Common myeloid progenitor, CD34-positive (primary cell): ENCODE measurements around the gene FUZ.

Experiments used
- CTCF ChIA-PET: fragments of 350-600 bp; sonication (Branson Sonifier 250); formaldehyde crosslinking; loops from one replicate; lab custom pipeline; 2021; ENCODE audit warnings: antibody characterized with exemption; lab: Charles Lee
- POLR2A ChIA-PET: fragments of 350-600 bp; sonication (Branson Sonifier 250); formaldehyde crosslinking; loops from one replicate; lab custom pipeline; 2021; ENCODE audit warnings: antibody characterized with exemption; lab: Charles Lee
- DNase-seq, 3 donors: peaks; one replicate each; pipeline versions ENCODE4 v3.0.0 to v3.0.0-alpha.2; 2013
- H3K27ac ChIP-seq, 2 experiments: 1 replicate in 1 of 2; 2 replicates in 1 of 2; pipeline ENCODE4 v1.7.0; 2013; ENCODE audit warnings: inconsistent platforms in 2 of 2, low read length in 2 of 2, mild to moderate bottlenecking in 2 of 2, low read depth in 1 of 2, moderate library complexity in 1 of 2; ENCODE audit not compliant: severe bottlenecking in 2 of 2, insufficient read depth in 1 of 2, poor library complexity in 1 of 2
- H3K27me3 ChIP-seq, 5 experiments: replicated peaks in 2 of 5; 1 replicate in 3 of 5; 2 replicates in 2 of 5; pipeline versions ENCODE4 v1.6.1 to v1.7.0; 2013; ENCODE audit warnings: low read length in 4 of 5, mild to moderate bottlenecking in 2 of 5, moderate library complexity in 2 of 5, inconsistent platforms in 1 of 5; ENCODE audit not compliant: insufficient read depth in 5 of 5, control insufficient read depth in 4 of 5
- H3K36me3 ChIP-seq, 4 experiments: 1 replicate in 2 of 4; 2 replicates in 2 of 4; pipeline versions ENCODE4 v1.6.1 to v1.7.0; 2013; ENCODE audit warnings: low read length in 3 of 4, control low read depth in 1 of 4, mild to moderate bottlenecking in 1 of 4; ENCODE audit not compliant: control insufficient read depth in 4 of 4, insufficient read depth in 4 of 4
- H3K4me1 ChIP-seq, 4 experiments: 1 replicate in 3 of 4; 2 replicates in 1 of 4; pipeline versions ENCODE4 v1.6.1 to v1.7.1; 2013; ENCODE audit warnings: low read length in 3 of 4, mild to moderate bottlenecking in 3 of 4, control low read depth in 1 of 4, inconsistent platforms in 1 of 4, moderate library complexity in 1 of 4; ENCODE audit not compliant: control insufficient read depth in 4 of 4, insufficient read depth in 4 of 4; ENCODE audit errors: control extremely low read depth in 1 of 4
- H3K4me3 ChIP-seq, 7 experiments: 1 replicate in 4 of 7; 2 replicates in 3 of 7; pipeline versions ENCODE4 v1.5.1 to v1.7.0; 2013; ENCODE audit warnings: mild to moderate bottlenecking in 7 of 7, low read length in 6 of 7, moderate library complexity in 6 of 7, inconsistent platforms in 2 of 7, low read depth in 2 of 7, control low read depth in 1 of 7; ENCODE audit not compliant: insufficient read depth in 4 of 7, control insufficient read depth in 1 of 7; ENCODE audit errors: extremely low read depth in 1 of 7
- H3K9me3 ChIP-seq, 5 experiments: 1 replicate in 4 of 5; 2 replicates in 1 of 5; pipeline versions ENCODE4 v1.6.1 to v1.7.1; 2013; ENCODE audit warnings: low read length in 4 of 5, mild to moderate bottlenecking in 2 of 5, inconsistent platforms in 1 of 5, low read depth in 1 of 5, moderate library complexity in 1 of 5; ENCODE audit not compliant: control insufficient read depth in 4 of 5, insufficient read depth in 2 of 5; ENCODE audit errors: control extremely low read depth in 1 of 5
- WGBS: methylation state at CpG from one replicate; pipeline ENCODE4 v1.1.5; 2013; ENCODE audit not compliant: insufficient coverage; 5-methylcytosine and 5-hydroxymethylcytosine counted together

FUZ gene

DNA sequence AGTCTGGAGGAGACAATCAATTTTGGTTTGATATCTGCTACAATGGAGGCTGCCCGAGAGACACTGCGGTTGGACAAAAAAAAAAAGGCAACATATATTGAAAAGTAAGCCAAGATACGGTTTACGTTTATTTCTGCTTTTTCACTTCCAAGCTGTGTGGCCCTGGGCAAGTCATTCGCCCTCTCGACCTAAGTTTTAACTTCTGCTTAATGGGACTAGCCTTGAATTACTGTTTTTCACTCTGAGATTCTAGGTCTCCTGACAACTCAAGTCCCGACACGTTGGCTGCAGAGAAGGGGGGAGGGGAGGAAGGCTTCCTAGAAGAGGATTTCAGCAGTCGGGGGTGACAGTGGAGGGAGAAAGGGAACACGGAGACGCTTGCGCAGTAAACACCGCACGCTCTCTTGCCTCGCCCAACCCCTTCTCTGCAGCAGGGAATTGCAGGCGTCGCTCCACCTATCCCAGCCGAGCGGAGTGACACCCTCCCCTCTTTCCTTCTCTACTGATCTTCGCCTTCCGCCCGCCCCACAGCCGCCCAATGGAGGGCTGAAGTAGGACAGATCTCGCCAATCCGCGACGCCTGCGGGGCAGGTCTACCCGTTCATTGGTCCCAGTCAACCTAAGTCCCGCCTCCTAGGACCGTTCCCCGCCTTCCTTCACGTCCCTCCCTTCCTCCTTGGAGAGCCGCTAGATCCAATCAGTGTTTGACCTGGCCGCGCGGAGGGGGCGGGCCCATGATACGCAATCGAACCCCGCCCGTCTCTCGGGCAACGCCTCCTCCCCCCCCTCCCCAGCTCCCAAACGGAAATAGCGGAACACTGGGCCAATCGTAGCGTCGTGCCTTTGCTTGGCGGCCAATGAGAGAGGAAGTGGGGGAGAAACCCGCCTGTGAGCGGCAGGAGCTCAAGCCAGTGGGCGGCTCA lies 46.8 kb downstream of the FUZ start:
- H3K4me3 ChIP-seq, result peak overlapping the region in 6 of 7 experiments; percentile 13 to 94 (median 70)
- peaks cover 0 to 6% (median 3%) of the 10 kb centered on the region in 4 experiments for H3K36me3 ChIP-seq
- H3K4me1 ChIP-seq, result peaks cover 7 to 23% (median 19%) of the 10 kb centered on the region in 4 experiments
- ChIA-PET CTCF (interaction anchor here (0.6 to 1.1 kb wide), 2 partner anchors 17 to 77 kb away, joined by 3 to 6 read pairs; partner anchors contain the start of gene ADM5), POLR2A (interaction anchor here (0.6 to 1.0 kb wide), 3 partner anchors 64 to 84 kb away, joined by 3 read pairs; no protein-coding TSS in a partner anchor)
- H3K27ac ChIP-seq, result peak overlapping the region in 1 of 2 experiments; percentile 85
- DNase-seq, result peak; percentile 100
- WGBS, result 4% methylated on average over 30 of the region's 53 CpGs
- no peaks in the 10 kb centered on the region for H3K27me3 ChIP-seq
- no peaks in the 10 kb centered on the region for H3K9me3 ChIP-seq

GRCh38 chr19:49764341-49764740 lies 48.8 kb downstream of the FUZ start:
- Histone ChIP-seq H3K4me1 (peaks cover 7 to 23% (median 21%) of the 10 kb centered on the region in 4 experiments), H3K36me3 (peaks cover 0 to 2% (median 0%) of the 10 kb centered on the region in 4 experiments), H3K27me3 (no peaks in the 10 kb centered on the region), H3K27ac (no peak overlapping the region), H3K9me3 (no peaks in the 10 kb centered on the region), H3K4me3 (no peak overlapping the region)
- 94% methylated on average over 8 of the region's 8 CpGs for WGBS
- ChIA-PET CTCF (interaction anchor here (0.7 kb wide), 1 partner anchor 83 kb away, joined by 3 read pairs; no protein-coding TSS in a partner anchor), POLR2A (no interaction called here)
- DNase-seq, result no peak

DNA sequence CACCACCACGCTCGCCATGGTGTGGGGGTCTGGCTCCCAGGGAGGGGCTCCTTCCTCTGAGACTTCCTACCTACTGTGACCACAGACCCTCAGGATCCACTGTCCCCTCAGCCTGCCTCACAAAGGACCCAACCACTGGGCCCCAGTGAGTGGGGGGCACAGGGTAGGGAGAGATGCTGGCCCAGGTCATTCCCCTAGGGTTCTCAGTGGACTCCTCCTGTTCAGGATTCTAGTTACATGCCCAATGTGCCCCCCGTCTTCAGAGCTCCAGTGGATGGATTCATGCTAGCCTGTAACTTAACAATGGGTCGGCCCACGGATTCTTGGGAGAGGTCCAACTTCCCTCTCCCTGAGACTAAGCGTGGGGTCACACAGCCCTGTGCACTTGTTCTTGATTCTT lies 49.9 kb downstream of the FUZ start, which contains the start of gene TSKS:
Gene TSKS, minus strand, starts transcription at position 77 of the 400 bp plus-strand sequence. Its CDS starts 59 bp downstream, at position 18.
- ChIA-PET POLR2A (interaction anchor here (0.6 kb wide), 1 partner anchor 35 kb away, joined by 4 read pairs; no protein-coding TSS in a partner anchor), CTCF (interaction anchor here (0.7 to 1.2 kb wide), 3 partner anchors 46 to 81 kb away, joined by 3 to 4 read pairs (median 3); no protein-coding TSS in a partner anchor)
- no peak within 1 kb of the TSS for H3K27ac ChIP-seq
- no peak within 1 kb of the TSS for H3K4me3 ChIP-seq
- DNase-seq, result no peak
- no peaks in the 10 kb centered on the region for H3K9me3 ChIP-seq
- H3K27me3 ChIP-seq, result no peaks in the 10 kb centered on the region
- WGBS, result 90% methylated on average over 3 of the region's 6 CpGs
- H3K36me3 ChIP-seq, result no peaks in the 10 kb centered on the region
- H3K4me1 ChIP-seq, result peaks cover 7 to 21% (median 18%) of the 10 kb centered on the region in 4 experiments

GRCh38 chr19:49761625-49762311 lies 51.3 kb downstream of the FUZ start:
- peak overlapping the region in 1 of 2 experiments; percentile 52 for H3K27ac ChIP-seq
- ChIA-PET POLR2A (no interaction called here), CTCF (interaction anchor here (1.2 kb wide), 1 partner anchor 77 kb away, joined by 4 read pairs; no protein-coding TSS in a partner anchor)
- peaks cover 0 to 10% (median 7%) of the 10 kb centered on the region in 4 experiments for H3K4me1 ChIP-seq
- H3K36me3 ChIP-seq, result no peaks in the 10 kb centered on the region
- no peaks in the 10 kb centered on the region for H3K9me3 ChIP-seq
- peak; percentile 67 to 73 (median 72) for DNase-seq
- 86% methylated on average over 11 of the region's 16 CpGs for WGBS
- H3K4me3 ChIP-seq, result peak overlapping the region in 1 of 7 experiments; percentile 24
- no peaks in the 10 kb centered on the region for H3K27me3 ChIP-seq

DNA sequence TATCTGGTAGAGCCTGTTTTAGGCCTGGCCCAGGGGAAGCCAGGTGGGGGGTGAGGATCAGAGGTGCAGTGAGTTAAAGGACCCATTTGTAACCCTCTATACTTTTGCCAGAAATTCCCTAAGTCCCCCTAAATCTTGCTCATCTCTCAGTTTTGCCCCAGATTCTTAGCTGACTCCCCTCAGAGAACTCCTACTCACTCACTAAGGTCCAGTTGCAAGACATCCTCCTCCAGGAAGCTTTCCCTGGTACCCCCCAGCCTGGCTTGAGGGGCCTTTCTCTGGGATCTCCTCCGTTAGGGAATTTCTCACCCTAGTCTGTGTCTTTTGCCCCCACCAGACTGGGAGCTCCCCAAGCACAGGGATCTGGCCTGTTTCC lies 51.9 kb downstream of the FUZ start:
- Histone ChIP-seq H3K9me3 (peaks cover 0 to under 1% (median under 1%) of the 10 kb centered on the region in 5 experiments), H3K36me3 (no peaks in the 10 kb centered on the region), H3K4me3 (no peak overlapping the region), H3K4me1 (peaks cover 0 to 10% (median 7%) of the 10 kb centered on the region in 4 experiments), H3K27ac (peak overlapping the region in 1 of 2 experiments; percentile 52), H3K27me3 (no peaks in the 10 kb centered on the region)
- no CpG with 5 or more reads among the region's 1 CpG for WGBS
- ChIA-PET POLR2A (no interaction called here), CTCF (interaction anchor here (0.5 to 1.2 kb wide), 2 partner anchors 66 to 76 kb away, joined by 4 read pairs; no protein-coding TSS in a partner anchor)
- no peak for DNase-seq

DNA sequence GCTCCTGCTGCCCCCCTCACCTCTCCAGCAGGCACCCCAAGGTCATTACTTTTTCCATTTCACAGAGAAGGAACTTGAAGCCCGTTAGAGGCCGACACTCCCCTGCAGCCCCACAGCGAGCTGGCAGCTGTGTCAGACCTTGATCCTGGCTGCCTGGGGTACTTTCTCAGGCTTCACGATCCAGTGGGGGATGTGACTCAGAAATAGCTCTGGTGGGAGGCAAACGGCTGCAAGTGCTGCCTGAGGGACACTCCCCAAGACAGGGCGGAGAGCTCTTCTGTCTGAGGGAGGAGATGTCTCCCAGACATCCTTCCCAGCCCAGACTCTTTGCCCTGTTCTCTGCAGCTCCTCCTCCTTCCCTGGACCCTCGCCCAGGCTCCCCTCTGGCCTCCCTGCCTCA lies 54.8 kb downstream of the FUZ start:
- no peaks in the 10 kb centered on the region for H3K27me3 ChIP-seq
- no peak for DNase-seq
- H3K36me3 ChIP-seq, result no peaks in the 10 kb centered on the region
- peaks cover 0 to 15% (median 2%) of the 10 kb centered on the region in 5 experiments for H3K9me3 ChIP-seq
- ChIA-PET CTCF (no interaction called here), POLR2A (no interaction called here)
- 66% methylated on average over 7 of the region's 7 CpGs for WGBS
- peaks cover 0 to 10% (median 2%) of the 10 kb centered on the region in 4 experiments for H3K4me1 ChIP-seq
- no peak overlapping the region for H3K4me3 ChIP-seq
- no peak overlapping the region for H3K27ac ChIP-seq
